ENCODE measurements around the gene DCAF10. TPM values are rescaled to one million over a fixed set of nuclear protein-coding genes. Genes with fewer than 3 reads are reported as not detected.
"Not testable (repeated sequence)": the region's sequence is repeated elsewhere in the genome, so short reads cannot be mapped to it uniquely, and the experiment has no call there.

DCAF10 gene
- total and polyA plus RNA-seq, 4 donors, result 19.1 to 31.0 (median 23.3) TPM

DNA sequence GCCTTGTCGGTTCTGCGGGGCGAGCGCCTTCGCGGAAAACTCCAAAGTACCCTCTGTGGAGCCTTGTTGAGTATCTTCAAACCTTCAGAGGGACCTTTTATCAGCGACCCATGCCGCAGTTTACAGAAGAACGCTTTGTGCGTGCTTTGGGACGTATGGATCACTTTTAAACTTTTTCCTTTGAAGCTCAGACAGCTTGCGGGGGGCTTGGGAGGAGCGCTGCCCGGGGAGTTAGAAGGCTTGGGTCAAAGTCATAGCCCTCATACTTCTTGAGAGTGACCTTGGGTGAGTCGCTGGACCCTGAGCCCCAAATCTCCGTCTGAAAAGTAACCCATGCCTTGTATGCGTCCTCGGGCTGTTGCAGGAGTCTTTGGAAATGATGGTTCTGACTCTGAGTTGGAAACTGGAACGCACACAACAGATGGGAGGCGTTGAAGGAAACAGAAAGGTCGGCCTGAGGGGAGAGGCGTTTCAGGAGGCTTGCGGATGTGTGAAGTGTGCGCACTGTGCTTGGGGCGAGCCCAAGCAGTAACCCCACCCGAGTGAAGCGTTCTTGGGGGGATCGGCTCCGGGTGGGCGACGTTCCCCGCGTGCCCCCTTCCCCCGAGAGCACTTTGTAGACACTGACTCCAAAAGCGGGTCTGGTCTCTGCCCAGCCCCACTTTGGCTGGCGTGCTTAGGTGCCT is 104.0 kb downstream of the DCAF10 start:
- no peaks in the 10 kb centered on the region for H3K9me3 ChIP-seq (ENCODE audit: control insufficient read depth, insufficient read depth, low read length)
- H3K27ac ChIP-seq (ENCODE audit: low read depth, low read length), result peak overlapping the region; percentile 54
- H3K36me3 ChIP-seq (ENCODE audit: control insufficient read depth, insufficient read depth, low read length), result peaks cover 2% of the 10 kb centered on the region
- WGBS (ENCODE audit: insufficient coverage), result 17% methylated on average over 36 of the region's 36 CpGs
- DNase-seq (ENCODE audit: low read depth in 4 of 6, low spot score in 6 of 6), result no peak
- no peaks in the 10 kb centered on the region for H3K27me3 ChIP-seq (ENCODE audit: control insufficient read depth, insufficient read depth, low read length)
- peak overlapping the region; percentile 72 for H3K4me3 ChIP-seq (ENCODE audit: low read depth, low read length)
- H3K4me1 ChIP-seq (ENCODE audit: control insufficient read depth, insufficient read depth, low read length), result peaks cover 9% of the 10 kb centered on the region

DNA sequence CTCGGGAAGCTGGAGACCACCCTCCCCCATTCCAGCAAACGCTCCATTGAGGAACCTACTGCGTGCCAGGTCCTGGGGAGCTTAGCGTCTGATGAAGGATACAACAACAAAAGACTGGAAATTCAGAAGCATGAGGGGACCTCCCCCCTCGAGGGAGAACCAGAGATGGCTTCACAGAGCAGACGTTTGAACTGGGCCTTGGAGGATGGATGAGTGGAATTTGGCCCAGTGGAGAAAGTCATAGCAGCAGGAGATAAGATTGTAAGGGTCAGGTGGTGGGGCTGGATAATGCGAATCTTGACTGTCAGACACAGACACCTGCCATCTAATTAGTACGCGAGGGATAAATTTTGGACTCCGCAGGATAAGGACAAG is 104.5 kb downstream of the DCAF10 start:
- 53% methylated on average over 9 of the region's 10 CpGs for WGBS (ENCODE audit: insufficient coverage)
- H3K9me3 ChIP-seq (ENCODE audit: control insufficient read depth, insufficient read depth, low read length), result no peaks in the 10 kb centered on the region
- peaks cover 9% of the 10 kb centered on the region for H3K4me1 ChIP-seq (ENCODE audit: control insufficient read depth, insufficient read depth, low read length)
- H3K27me3 ChIP-seq (ENCODE audit: control insufficient read depth, insufficient read depth, low read length), result no peaks in the 10 kb centered on the region
- peak overlapping the region; percentile 72 for H3K4me3 ChIP-seq (ENCODE audit: low read depth, low read length)
- DNase-seq (ENCODE audit: low read depth in 4 of 6, low spot score in 6 of 6), result peak in 1 of 6 donors; percentile 42
- peak overlapping the region; percentile 54 for H3K27ac ChIP-seq (ENCODE audit: low read depth, low read length)
- peaks cover 2% of the 10 kb centered on the region for H3K36me3 ChIP-seq (ENCODE audit: control insufficient read depth, insufficient read depth, low read length)

DNA sequence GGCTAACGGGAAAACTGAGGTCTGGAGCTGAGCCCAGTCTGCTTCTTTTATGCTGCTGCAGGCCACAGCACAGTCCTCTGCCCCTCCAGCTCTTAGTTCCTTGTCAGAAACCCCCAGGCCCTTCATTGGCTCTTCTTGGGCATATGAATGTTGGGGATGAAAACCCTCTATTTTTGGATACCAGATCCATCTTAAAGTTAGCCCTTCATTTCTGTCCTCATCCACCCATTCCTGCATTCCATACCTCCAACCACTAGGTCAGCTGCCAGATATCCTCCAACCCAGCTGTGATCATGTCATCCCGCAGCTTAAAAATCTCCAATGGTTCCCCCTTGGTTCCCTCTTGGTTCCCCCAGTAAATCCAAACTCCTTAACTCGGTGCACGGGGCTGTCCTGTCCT is 105.2 kb downstream of the DCAF10 start:
- no peak for DNase-seq (ENCODE audit: low read depth in 4 of 6, low spot score in 6 of 6)
- H3K4me1 ChIP-seq (ENCODE audit: control insufficient read depth, insufficient read depth, low read length), result peaks cover 9% of the 10 kb centered on the region
- H3K36me3 ChIP-seq (ENCODE audit: control insufficient read depth, insufficient read depth, low read length), result peaks cover 1% of the 10 kb centered on the region
- no peaks in the 10 kb centered on the region for H3K27me3 ChIP-seq (ENCODE audit: control insufficient read depth, insufficient read depth, low read length)
- WGBS (ENCODE audit: insufficient coverage), result 73% methylated on average over 4 of the region's 4 CpGs
- no peaks in the 10 kb centered on the region for H3K9me3 ChIP-seq (ENCODE audit: control insufficient read depth, insufficient read depth, low read length)
- H3K4me3 ChIP-seq (ENCODE audit: low read depth, low read length), result no peak overlapping the region
- H3K27ac ChIP-seq (ENCODE audit: low read depth, low read length), result no peak overlapping the region

DNA sequence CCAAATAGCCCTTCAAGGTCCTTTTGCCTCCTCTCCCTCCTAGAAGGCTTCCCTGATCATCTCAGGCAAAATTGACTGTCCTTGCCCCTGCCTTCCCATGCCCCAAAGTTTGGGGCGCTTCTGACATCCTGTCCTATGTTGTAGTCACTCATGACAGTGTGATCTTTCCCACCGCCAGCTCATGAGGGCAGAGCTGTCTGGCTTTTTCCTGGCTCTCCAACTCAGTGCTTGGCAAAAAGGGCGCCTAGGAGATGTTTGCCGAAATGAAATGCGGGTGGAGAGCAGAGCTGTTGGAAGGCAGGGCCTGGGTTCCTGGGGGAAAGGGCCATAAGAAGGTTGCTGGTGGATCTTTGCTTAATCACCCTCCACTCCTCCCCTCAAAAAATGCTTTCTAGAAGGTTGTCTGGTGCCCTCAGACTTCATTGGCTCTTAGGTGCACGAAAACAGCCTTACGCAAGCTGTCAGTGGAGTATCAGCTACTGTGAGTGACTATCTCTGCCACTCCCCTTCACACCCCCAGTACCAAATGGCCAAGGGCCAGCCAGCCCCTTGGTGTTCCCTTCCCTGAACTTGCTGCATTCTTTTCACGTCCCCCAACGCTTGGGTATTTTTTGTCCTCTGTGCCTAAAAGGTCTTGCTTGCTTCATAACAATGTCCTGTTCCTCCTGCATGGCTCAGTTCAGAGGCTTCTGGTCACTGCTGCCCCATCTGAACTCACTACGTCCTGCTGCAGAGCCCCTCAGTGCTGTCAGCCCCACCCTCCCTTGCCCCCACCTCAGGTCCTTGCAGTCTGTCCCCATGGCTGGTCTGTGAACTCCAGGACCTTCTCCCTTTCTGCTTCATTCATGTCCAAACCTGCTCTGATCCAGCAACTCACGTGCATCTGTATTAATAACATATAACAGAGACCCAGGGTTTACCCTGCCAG is 106.0 kb downstream of the DCAF10 start:
- H3K36me3 ChIP-seq (ENCODE audit: control insufficient read depth, insufficient read depth, low read length), result no peaks in the 10 kb centered on the region
- no peak for DNase-seq (ENCODE audit: low read depth in 4 of 6, low spot score in 6 of 6)
- no peak overlapping the region for H3K27ac ChIP-seq (ENCODE audit: low read depth, low read length)
- no peak overlapping the region for H3K4me3 ChIP-seq (ENCODE audit: low read depth, low read length)
- 83% methylated on average over 6 of the region's 11 CpGs for WGBS (ENCODE audit: insufficient coverage)
- no peaks in the 10 kb centered on the region for H3K9me3 ChIP-seq (ENCODE audit: control insufficient read depth, insufficient read depth, low read length)
- H3K27me3 ChIP-seq (ENCODE audit: control insufficient read depth, insufficient read depth, low read length), result no peaks in the 10 kb centered on the region
- peaks cover 9% of the 10 kb centered on the region for H3K4me1 ChIP-seq (ENCODE audit: control insufficient read depth, insufficient read depth, low read length)

DNA sequence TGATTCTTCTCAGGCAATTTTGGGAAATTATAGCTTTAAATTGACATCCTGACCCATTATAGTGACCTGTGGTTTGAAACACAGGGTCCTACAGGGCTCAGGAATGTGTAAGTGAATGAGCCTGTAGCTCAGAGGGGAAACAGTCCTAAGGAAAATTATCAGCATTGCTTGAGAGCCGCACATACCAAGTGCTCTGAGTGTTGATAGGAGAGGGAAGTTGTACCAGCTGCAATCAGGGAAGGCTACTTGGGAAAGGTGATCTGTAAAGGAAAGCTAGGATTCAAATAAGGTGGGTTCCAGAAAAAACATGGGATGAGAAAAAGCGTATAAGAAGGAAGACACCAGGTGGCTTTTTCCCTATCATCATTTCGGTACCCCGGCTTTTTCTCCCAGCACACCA is 107.7 kb downstream of the DCAF10 start:
- H3K27ac ChIP-seq (ENCODE audit: low read depth, low read length), result no peak overlapping the region
- no peak overlapping the region for H3K4me3 ChIP-seq (ENCODE audit: low read depth, low read length)
- DNase-seq (ENCODE audit: low read depth in 4 of 6, low spot score in 6 of 6), result no peak
- WGBS (ENCODE audit: insufficient coverage), result 88% methylated on average over 1 of the region's 4 CpGs
- peaks cover 9% of the 10 kb centered on the region for H3K4me1 ChIP-seq (ENCODE audit: control insufficient read depth, insufficient read depth, low read length)
- no peaks in the 10 kb centered on the region for H3K27me3 ChIP-seq (ENCODE audit: control insufficient read depth, insufficient read depth, low read length)
- no peaks in the 10 kb centered on the region for H3K36me3 ChIP-seq (ENCODE audit: control insufficient read depth, insufficient read depth, low read length)
- no peaks in the 10 kb centered on the region for H3K9me3 ChIP-seq (ENCODE audit: control insufficient read depth, insufficient read depth, low read length)

DNA sequence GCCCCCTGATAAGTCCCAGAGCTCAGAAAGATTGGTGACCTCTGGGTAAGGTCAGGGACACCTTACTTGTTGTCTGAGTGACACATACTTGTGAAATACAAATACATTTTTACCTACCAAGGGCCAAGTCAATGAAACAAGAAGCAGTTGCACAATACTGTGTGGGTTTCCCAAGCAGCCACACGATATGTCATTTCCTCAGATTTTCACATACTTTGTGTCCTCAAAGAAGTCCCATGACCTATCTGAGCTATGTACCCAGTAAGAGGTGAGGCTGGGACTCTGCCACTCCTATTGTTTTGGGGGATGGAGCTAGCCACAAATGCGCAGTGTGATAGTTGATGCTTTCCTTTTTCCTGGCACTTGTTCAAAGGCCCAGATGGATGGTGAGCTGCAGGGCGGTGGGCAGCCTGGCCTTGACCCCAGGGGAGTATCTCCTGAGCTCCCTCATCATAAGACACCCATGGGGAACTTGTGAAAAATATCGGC is 108.1 kb downstream of the DCAF10 start:
- 86% methylated on average over 1 of the region's 4 CpGs for WGBS (ENCODE audit: insufficient coverage)
- Histone ChIP-seq H3K4me3 (ENCODE audit: low read depth, low read length) (no peak overlapping the region), H3K9me3 (ENCODE audit: control insufficient read depth, insufficient read depth, low read length) (no peaks in the 10 kb centered on the region), H3K36me3 (ENCODE audit: control insufficient read depth, insufficient read depth, low read length) (no peaks in the 10 kb centered on the region), H3K27me3 (ENCODE audit: control insufficient read depth, insufficient read depth, low read length) (no peaks in the 10 kb centered on the region), H3K27ac (ENCODE audit: low read depth, low read length) (no peak overlapping the region), H3K4me1 (ENCODE audit: control insufficient read depth, insufficient read depth, low read length) (peaks cover 10% of the 10 kb centered on the region)
- no peak for DNase-seq (ENCODE audit: low read depth in 4 of 6, low spot score in 6 of 6)

DNA sequence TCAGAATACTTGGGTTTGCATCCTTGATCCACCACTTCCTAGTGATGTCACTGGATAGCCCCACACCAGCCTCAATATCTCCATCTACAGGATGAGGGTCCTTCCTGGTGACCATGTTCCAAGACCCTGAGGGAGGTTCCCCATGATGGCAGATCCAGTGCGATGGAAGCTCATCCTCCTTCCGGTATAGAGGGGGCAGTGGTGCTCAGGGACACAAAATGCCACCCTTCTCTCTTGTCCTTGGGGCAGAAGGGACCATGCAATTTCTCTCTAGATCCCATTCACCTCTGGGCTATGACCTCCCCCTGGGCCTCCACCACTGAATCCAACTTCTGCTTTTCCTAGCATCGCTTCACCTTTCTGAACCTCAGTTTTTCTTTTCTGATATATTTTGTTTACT is 108.7 kb downstream of the DCAF10 start:
- Histone ChIP-seq H3K27me3 (ENCODE audit: control insufficient read depth, insufficient read depth, low read length) (no peaks in the 10 kb centered on the region), H3K4me1 (ENCODE audit: control insufficient read depth, insufficient read depth, low read length) (peaks cover 16% of the 10 kb centered on the region), H3K36me3 (ENCODE audit: control insufficient read depth, insufficient read depth, low read length) (no peaks in the 10 kb centered on the region), H3K9me3 (ENCODE audit: control insufficient read depth, insufficient read depth, low read length) (no peaks in the 10 kb centered on the region), H3K4me3 (ENCODE audit: low read depth, low read length) (no peak overlapping the region), H3K27ac (ENCODE audit: low read depth, low read length) (no peak overlapping the region)
- DNase-seq (ENCODE audit: low read depth in 4 of 6, low spot score in 6 of 6), result no peak
- WGBS (ENCODE audit: insufficient coverage), result 93% methylated on average over 2 of the region's 3 CpGs

DNA sequence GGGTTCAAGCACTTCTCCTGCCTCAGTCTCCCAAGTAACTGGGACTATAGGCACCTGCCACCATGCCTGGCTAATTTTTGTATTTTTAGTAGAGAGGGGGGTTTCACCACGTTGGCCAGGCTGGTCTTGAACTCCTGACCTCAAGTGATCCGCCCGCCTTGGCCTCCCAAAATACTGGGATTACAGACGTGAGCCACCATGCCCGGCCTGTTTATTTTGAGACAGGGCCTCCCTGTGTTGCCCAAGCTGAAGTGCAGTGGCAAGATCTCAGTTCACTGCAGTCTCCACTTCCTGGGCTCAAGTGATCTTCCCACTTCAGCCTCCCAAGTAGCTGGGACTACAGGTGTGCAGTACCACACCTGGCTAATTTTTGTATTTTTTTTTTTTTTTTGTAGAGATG is 109.2 kb downstream of the DCAF10 start:
- 90% methylated on average over 5 of the region's 5 CpGs for WGBS (ENCODE audit: insufficient coverage)

DNA sequence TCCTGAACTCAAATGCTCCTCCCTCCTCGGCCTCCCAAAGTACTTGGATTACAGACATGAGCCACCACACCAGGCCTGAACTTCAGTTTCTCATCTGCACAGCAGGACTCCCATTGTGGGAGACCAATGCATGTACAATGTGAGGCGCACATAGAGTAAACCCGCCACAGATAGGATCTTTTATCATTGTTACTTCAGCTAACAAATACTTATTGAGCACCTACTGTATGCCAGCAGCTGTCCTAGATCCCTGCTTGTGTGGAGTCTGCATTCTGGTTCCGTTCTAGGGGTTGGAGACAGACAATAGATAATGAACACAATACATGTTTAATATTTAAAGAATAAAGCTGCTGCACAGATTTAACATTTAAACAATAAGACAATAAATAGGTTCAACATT is 109.7 kb downstream of the DCAF10 start:
- Histone ChIP-seq H3K4me1 (ENCODE audit: control insufficient read depth, insufficient read depth, low read length) (peaks cover 8% of the 10 kb centered on the region), H3K9me3 (ENCODE audit: control insufficient read depth, insufficient read depth, low read length) (no peaks in the 10 kb centered on the region), H3K27ac (ENCODE audit: low read depth, low read length) (no peak overlapping the region), H3K4me3 (ENCODE audit: low read depth, low read length) (no peak overlapping the region), H3K27me3 (ENCODE audit: control insufficient read depth, insufficient read depth, low read length) (no peaks in the 10 kb centered on the region), H3K36me3 (ENCODE audit: control insufficient read depth, insufficient read depth, low read length) (no peaks in the 10 kb centered on the region)
- WGBS (ENCODE audit: insufficient coverage), result 82% methylated on average over 2 of the region's 4 CpGs
- no peak for DNase-seq (ENCODE audit: low read depth in 4 of 6, low spot score in 6 of 6)

More for the DNA sequence above, 109.2 kb downstream of the DCAF10 start:
- not testable (repeated sequence) for H3K9me3 ChIP-seq (ENCODE audit: control insufficient read depth, insufficient read depth, low read length); H3K4me3 ChIP-seq (ENCODE audit: low read depth, low read length); DNase-seq (ENCODE audit: low read depth in 4 of 6, low spot score in 6 of 6); H3K36me3 ChIP-seq (ENCODE audit: control insufficient read depth, insufficient read depth, low read length); H3K27ac ChIP-seq (ENCODE audit: low read depth, low read length); H3K27me3 ChIP-seq (ENCODE audit: control insufficient read depth, insufficient read depth, low read length)
- H3K4me1 ChIP-seq (ENCODE audit: control insufficient read depth, insufficient read depth, low read length), result peaks cover 12% of the 10 kb centered on the region
